Measurements from ENCODE around the gene WIPF2.

GRCh38 chr17:40175928-40176753 is 43.0 kb upstream of the WIPF2 start:
- TF ChIP-seq POLR2AphosphoS5 (IDR thresholded peaks at IDR 0.05; ENCODE audit: borderline replicate concordance, low read depth, low read length) (no peak), FOXP2 (optimal IDR thresholded peaks at IDR 0.05; ENCODE audit: control extremely low read depth, extremely low read length, insufficient read depth) (no peak), EZH2 (IDR thresholded peaks at IDR 0.05) (no peak)
